Measurements from ENCODE around the gene ASB15.
A peak's percentile ranks its signal among the peaks of the same experiment; 100 is the strongest.
"Not testable (repeated sequence)": the region's sequence is repeated elsewhere in the genome, so short reads cannot be mapped to it uniquely, and the experiment has no call there.

ASB15 gene

GRCh38 chr7:123598657-123599056 is 3.0 kb upstream of the ASB15 start:
- DNase-seq (ENCODE audit: low read depth), result no peak

DNA sequence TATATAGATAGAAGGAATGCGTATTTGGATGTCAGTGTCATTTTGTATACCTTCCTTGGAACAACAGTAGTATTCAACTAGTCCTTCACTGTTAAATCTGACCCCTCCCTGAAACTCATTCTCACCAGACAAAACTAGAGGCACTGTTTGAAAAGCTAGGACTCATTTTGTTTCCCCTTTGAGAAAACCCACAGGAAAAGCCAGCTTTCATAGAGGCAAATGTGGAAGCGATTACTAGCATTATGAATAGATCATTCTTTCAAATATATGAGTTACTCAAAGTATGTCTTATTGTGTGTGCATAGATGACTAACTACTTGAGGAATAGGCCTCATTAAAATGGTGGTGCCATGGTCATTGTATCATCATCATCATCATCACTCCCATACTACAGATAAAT is 1.9 kb upstream of the ASB15 start:
- no peak for DNase-seq (ENCODE audit: low read depth)

DNA sequence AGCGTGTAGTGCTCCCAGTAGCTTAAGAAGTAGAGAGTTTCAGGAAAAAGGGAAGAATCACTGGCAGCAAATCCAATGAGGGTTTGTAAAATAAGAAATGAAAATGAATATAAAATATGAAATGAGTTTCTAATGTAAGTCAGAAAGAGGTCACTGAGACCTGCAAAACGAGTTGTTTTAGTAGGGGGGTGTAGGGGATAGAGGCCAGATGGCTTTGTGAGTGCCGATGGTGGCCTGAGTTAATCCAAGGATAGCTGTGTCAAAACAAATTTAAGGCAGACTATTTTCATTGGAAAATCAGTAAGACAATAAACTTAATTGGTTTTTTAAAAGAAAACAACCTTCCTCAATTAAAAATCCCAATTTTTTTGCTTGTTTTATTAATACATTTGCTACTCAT is 745 bp upstream of the ASB15 start:
- DNase-seq (ENCODE audit: low read depth), result no peak

DNA sequence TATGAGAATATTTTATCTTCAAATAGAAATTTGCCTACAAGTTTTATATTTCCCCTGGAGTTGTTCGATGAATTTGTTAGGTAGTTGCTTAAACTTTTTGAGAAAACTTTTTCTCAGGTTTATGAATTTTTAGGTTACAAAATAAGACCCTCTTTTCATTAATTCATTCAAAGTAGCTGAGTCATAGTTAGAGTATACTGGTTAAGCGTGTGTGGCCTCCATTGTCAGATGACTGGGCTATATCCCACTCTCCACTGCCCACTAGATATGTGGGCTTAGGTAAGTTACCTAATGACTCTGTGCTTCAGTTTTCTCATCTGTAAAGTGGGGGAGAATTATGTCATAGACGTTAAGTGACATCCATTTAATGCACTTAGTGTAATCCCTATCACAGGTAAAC is 1.0 kb downstream of the ASB15 start:
- no peak for DNase-seq (ENCODE audit: low read depth)

GRCh38 chr7:123604739-123605138 is 3.1 kb downstream of the ASB15 start:
- no peak for DNase-seq (ENCODE audit: low read depth)

DNA sequence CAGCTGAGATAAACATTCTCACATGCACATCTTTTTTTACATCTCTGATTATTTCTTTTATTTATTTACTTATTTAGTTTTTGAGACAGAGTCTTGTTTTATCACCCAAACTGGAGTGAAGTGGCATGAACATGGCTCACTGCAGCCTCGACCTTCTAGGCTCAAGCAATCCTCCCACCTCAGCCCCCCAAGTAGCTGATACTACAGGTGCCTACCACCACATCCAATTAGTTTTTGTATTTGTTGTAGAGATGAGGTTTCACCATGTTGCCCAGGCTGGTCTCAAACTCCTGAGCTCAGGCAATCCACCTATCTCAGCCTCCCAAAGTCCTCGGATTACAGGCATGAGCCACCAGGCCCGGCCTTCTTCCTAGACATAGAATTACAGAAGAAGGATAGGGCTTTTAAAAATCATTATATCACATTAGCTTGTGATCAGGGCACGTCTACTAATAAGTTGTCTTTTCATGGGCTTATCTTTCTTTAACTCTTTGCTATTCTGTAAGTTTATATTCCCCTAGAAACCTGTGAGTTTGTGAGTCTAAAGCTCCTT is 5.9 kb downstream of the ASB15 start:
- DNase-seq (ENCODE audit: low read depth), result no peak

DNA sequence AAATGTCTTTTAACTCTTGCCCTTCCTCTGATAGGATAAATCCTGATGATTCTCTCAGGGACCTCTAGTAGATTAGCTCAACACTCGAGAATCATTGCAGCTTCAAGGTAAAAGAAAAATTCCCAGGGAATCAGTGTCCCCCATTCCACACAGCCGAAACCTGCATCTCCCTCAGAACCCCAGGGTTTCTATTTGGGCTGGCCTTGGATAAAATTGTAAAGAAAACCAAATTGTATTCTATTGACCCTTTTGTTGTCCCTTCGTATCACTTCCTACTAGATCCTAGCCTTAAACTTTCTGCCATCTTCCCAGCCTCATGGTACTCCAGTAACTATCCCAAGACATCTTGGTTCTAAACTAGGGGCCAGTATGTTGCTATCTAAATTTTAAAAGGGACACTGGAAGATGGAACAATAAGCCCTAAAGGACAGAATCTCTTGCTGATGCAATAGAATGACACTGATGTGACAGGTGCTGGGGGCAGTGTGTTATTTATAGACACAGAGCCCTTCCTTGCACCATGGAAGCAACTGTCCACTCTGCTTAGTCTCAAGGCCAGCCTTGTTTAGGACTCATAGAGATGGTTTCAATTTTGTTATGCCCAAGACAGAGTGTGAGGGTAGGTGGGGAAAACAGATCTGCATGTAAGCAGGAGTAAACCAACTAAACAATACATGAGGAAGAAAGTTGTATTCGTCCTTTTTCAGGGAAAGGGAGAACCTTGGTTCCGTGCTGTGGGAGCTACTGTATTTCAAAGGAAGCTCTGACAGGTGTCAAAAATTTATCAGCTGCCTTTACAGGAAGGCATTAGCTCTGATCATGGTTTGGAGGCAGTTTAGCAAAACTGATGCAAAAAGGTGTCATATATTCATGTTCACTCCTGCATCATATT is 7.6 kb downstream of the ASB15 start:
- no peak for DNase-seq (ENCODE audit: low read depth)

DNA sequence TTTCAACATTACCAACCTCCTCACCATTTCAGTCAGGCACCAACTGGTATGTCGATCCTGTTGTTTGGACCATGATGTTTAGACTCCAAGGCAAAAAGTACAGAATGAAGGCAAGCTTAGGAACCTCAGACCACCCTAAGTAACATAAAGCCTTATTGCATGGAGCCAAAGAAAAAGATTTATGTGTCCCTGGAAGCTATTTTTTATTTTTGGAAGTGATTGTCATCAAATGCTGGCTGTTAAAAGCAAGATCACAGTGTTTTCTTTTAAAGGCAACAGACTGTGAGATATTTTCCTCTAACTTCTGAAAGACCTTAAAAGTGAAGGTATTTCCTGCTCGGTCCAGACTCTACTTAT is 8.2 kb downstream of the ASB15 start:
- DNase-seq (ENCODE audit: low read depth), result no peak

GRCh38 chr7:123612024-123612423 is 10.4 kb downstream of the ASB15 start:
- DNase-seq (ENCODE audit: low read depth), result no peak

GRCh38 chr7:123615344-123615743 is 13.7 kb downstream of the ASB15 start:
- DNase-seq (ENCODE audit: low read depth), result no peak

GRCh38 chr7:123616223-123616622 is 14.6 kb downstream of the ASB15 start:
- DNase-seq (ENCODE audit: low read depth), result no peak

- DNase-seq (ENCODE audit: low read depth), result no peak
Observed at GRCh38 chr7:123621707-123622106, 20.1 kb downstream of the ASB15 start.

- DNase-seq (ENCODE audit: low read depth), result no peak
Observed at GRCh38 chr7:123622660-123623386, 21.2 kb downstream of the ASB15 start.

GRCh38 chr7:123624527-123625183 is 23.0 kb downstream of the ASB15 start:
- peak; percentile 19 for DNase-seq (ENCODE audit: low read depth)

- no peak for DNase-seq (ENCODE audit: low read depth)
Observed at GRCh38 chr7:123625254-123625653, 23.6 kb downstream of the ASB15 start.

GRCh38 chr7:123627851-123628250 is 26.2 kb downstream of the ASB15 start:
- no peak for DNase-seq (ENCODE audit: low read depth)

DNA sequence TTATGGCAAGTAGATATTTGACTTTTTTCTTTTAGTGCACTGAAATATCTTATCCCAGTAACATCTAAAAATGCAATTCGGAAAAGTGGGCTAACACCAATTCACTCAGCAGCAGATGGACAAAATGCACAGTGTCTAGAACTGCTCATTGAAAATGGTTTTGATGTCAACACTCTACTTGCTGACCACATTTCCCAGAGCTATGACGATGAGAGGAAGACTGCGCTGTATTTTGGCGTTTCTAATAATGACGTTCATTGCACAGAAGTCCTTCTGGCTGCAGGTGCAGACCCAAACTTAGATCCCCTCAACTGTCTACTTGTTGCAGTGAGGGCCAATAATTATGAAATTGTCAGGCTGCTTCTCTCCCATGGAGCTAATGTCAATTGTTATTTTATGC is 27.2 kb downstream of the ASB15 start:
- DNase-seq (ENCODE audit: low read depth), result no peak

DNA sequence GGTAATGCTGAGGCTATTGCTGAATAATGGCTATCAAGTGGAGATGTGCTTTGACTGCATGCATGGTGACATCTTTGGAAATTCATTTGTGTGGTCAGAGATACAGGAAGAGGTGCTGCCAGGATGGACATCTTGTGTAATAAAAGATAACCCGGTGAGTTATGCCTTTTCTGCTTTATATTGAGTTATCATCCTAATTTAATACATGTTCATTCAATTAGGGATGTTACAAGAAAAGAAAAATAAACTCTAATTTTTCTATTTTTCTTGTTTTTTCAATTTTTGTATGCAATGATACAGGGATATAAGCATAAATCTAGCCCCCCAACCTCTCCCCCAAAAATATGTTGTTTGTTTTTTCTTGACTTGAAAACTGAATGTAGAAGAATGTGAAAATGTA is 27.7 kb downstream of the ASB15 start:
- DNase-seq (ENCODE audit: low read depth), result no peak

DNA sequence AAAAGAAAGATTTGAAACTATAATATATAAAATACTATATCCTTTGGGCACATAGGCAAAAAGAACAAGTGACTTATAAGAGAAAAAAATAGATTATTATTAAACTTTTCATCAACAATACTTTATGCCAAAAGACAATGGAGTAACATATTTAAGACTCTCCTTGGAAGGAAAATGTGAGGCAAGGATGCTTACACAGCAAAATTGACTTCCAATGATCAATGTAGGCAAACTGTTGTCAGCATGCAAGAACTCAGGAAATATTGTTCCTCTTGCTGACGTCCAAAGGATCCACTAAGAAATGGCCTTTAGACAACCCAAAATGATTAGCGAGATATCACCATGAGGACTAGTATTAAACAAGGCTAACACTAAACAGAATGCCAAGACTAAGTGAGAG is 31.2 kb downstream of the ASB15 start:
- no peak for DNase-seq (ENCODE audit: low read depth)

GRCh38 chr7:123633553-123633952 is 31.9 kb downstream of the ASB15 start:
- no peak for DNase-seq (ENCODE audit: low read depth)

DNA sequence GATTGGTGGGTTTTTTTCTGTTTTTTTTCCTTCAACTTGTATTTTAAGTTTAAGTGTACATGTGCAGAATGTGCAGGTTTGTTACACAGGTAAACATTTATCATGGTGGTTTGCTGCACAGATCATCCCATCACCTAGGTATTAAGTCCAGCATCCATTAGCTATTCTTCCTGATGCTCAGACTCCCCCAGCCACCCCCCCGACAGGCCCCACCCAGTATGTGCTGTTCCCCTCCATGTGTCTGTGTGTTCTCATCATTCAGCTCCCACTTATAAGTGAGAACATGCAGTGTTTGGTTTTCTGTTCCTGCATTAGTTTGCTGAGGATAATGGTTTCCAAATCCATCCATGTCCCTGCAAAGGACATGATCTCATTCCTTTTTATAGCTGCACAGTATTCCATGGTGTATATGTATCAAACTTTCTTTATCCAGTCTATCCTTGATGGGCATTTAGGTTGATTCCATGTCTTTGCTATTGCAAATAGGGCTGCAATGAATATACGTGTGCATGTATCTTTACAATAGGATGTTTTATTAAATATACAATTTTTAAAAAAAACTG is 32.5 kb downstream of the ASB15 start:
- not testable (repeated sequence) for DNase-seq (ENCODE audit: low read depth)

All from activated gamma-delta T cell treated with anti-CD3 and anti-CD28 coated beads, Interleukin-2, amount 50 U/mL, for 16 hours (primary cell).